Neural progenitor cell (in vitro differentiated cells): ENCODE results near the gene SCN1A. TPM values are rescaled to one million over a fixed set of nuclear protein-coding genes. Genes with fewer than 3 reads are reported as not detected.

Source experiments
- DNase-seq: peaks from one replicate; pipeline ENCODE4 v3.0.0-alpha.2; 2016; ENCODE audit warnings: low spot score
- H2AFZ ChIP-seq: fragments of 200-600 bp; sonication (generic); replicated peaks from 2 replicates; pipeline ENCODE4 v1.6.1; 2016; ENCODE audit warnings: antibody characterized with exemption
- H3F3A ChIP-seq: fragments of 200-600 bp; sonication (generic); 2 replicates; pipeline ENCODE4 v1.6.1; 2016; ENCODE audit warnings: antibody characterized with exemption, low read depth
- H3K27ac ChIP-seq: fragments of 200-600 bp; sonication (generic); 2 replicates; pipeline ENCODE4 v1.5.1; 2016; ENCODE audit warnings: mild to moderate bottlenecking
- H3K27me3 ChIP-seq: fragments of 200-600 bp; sonication (generic); 2 replicates; pipeline ENCODE4 v1.6.1; 2016; ENCODE audit warnings: mild to moderate bottlenecking, moderate library complexity
- H3K36me3 ChIP-seq: fragments of 200-600 bp; sonication (generic); 2 replicates; pipeline ENCODE4 v1.5.1; 2016
- H3K4me1 ChIP-seq: fragments of 200-600 bp; sonication (generic); 2 replicates; pipeline ENCODE4 v1.6.1; 2016; ENCODE audit warnings: mixed run types
- H3K4me2 ChIP-seq: fragments of 200-600 bp; sonication (generic); 2 replicates; pipeline ENCODE4 v1.6.1; 2016
- H3K4me3 ChIP-seq: fragments of 200-600 bp; sonication (generic); 2 replicates; pipeline ENCODE4 v1.5.1; 2016
- H3K79me2 ChIP-seq: fragments of 200-600 bp; sonication (generic); 2 replicates; pipeline ENCODE4 v1.6.1; 2016; ENCODE audit warnings: low read depth
- H3K9ac ChIP-seq: fragments of 200-600 bp; sonication (generic); 2 replicates; pipeline ENCODE4 v1.6.1; 2016
- H3K9me3 ChIP-seq: fragments of 200-600 bp; sonication (generic); 2 replicates; pipeline ENCODE4 v1.5.1; 2016; ENCODE audit warnings: low read depth
- H4K20me1 ChIP-seq: fragments of 200-600 bp; sonication (generic); 2 replicates; pipeline ENCODE4 v1.6.1; 2016; ENCODE audit warnings: low read depth
- H3K27ac Mint-ChIP-seq: 3 replicates; pipeline ENCODE4 v1.8.0; 2021; ENCODE audit warnings: mixed read lengths
- H3K27me3 Mint-ChIP-seq: 2 replicates; pipeline ENCODE4 v1.8.0; 2022; ENCODE audit warnings: low read depth, mild to moderate bottlenecking, inconsistent platforms, moderate library complexity, mixed read lengths; ENCODE audit not compliant: insufficient read depth
- H3K36me3 Mint-ChIP-seq: 3 replicates; pipeline ENCODE4 v1.8.0; 2021; ENCODE audit warnings: mixed read lengths
- H3K4me1 Mint-ChIP-seq: 3 replicates; pipeline ENCODE4 v1.8.0; 2021; ENCODE audit warnings: mixed read lengths
- H3K4me3 Mint-ChIP-seq: 3 replicates; pipeline ENCODE4 v1.8.0; 2021; ENCODE audit warnings: mild to moderate bottlenecking, moderate library complexity, mixed read lengths
- H3K9me3 Mint-ChIP-seq: 3 replicates; pipeline ENCODE4 v1.8.0; 2020; ENCODE audit warnings: mixed read lengths
- CTCF ChIP-seq: fragments of 200-600 bp; sonication (generic); IDR thresholded peaks from 2 replicates; pipeline ENCODE4 v1.5.1; 2017; ENCODE audit warnings: antibody characterized with exemption, mild to moderate bottlenecking
- EZH2 ChIP-seq: fragments of 200-600 bp; sonication (generic); IDR thresholded peaks from 2 replicates; pipeline ENCODE4 v1.6.1; 2017; ENCODE audit warnings: antibody characterized with exemption, mild to moderate bottlenecking, moderate library complexity
- EZH2phosphoT487 ChIP-seq: fragments of 200-600 bp; sonication (generic); IDR thresholded peaks from 2 replicates; pipeline ENCODE4 v1.6.1; 2017; ENCODE audit warnings: antibody characterized with exemption
- total RNA-seq: library from RNA; depleted of rRNA; stranded (reverse); fragments of >200 nt; gene quantifications from 2 replicates; pipeline ENCODE4 v1.2.3, GENCODE V29; 2015; ENCODE audit warnings: low replicate concordance

SCN1A gene
- total RNA-seq, 1 donor from 2014 or later, result 2.7 TPM

GRCh38 chr2:166000401-166000800 is 127.4 kb downstream of the SCN1A start:
- Mint-ChIP-seq H3K9me3 (no peaks in the 10 kb centered on the region), H3K27me3 (no peaks in the 10 kb centered on the region), H3K27ac (no peak overlapping the region), H3K36me3 (no peaks in the 10 kb centered on the region), H3K4me1 (peaks cover 3% of the 10 kb centered on the region), H3K4me3 (no peak overlapping the region)
- no peak overlapping the region for H3K27ac ChIP-seq
- no peaks in the 10 kb centered on the region for H3K4me1 ChIP-seq
- no peaks in the 10 kb centered on the region for H4K20me1 ChIP-seq
- no peak for TF ChIP-seq EZH2
- no peak for TF ChIP-seq CTCF
- TF ChIP-seq EZH2phosphoT487, result no peak
- no peaks in the 10 kb centered on the region for H3F3A ChIP-seq
- H3K36me3 ChIP-seq, result no peaks in the 10 kb centered on the region
- H2AFZ ChIP-seq, result peak overlapping the region; percentile 64
- H3K4me3 ChIP-seq, result no peak overlapping the region
- H3K79me2 ChIP-seq, result no peaks in the 10 kb centered on the region
- H3K9ac ChIP-seq, result no peak overlapping the region
- DNase-seq, result peak; percentile 25
- H3K4me2 ChIP-seq, result no peak overlapping the region
- no peaks in the 10 kb centered on the region for H3K9me3 ChIP-seq
- no peaks in the 10 kb centered on the region for H3K27me3 ChIP-seq

GRCh38 chr2:165990846-165991245 is 137.0 kb downstream of the SCN1A start:
- Histone ChIP-seq H3K9ac (no peak overlapping the region), H3K4me3 (no peak overlapping the region), H4K20me1 (no peaks in the 10 kb centered on the region), H3K79me2 (no peaks in the 10 kb centered on the region), H2AFZ (no peak overlapping the region), H3K36me3 (no peaks in the 10 kb centered on the region), H3K9me3 (no peaks in the 10 kb centered on the region), H3K4me2 (no peak overlapping the region), H3K4me1 (no peaks in the 10 kb centered on the region), H3K27me3 (no peaks in the 10 kb centered on the region), H3K27ac (no peak overlapping the region), H3F3A (no peaks in the 10 kb centered on the region)
- Mint-ChIP-seq H3K36me3 (no peaks in the 10 kb centered on the region), H3K4me1 (no peaks in the 10 kb centered on the region), H3K27ac (no peak overlapping the region), H3K27me3 (no peaks in the 10 kb centered on the region), H3K4me3 (no peak overlapping the region), H3K9me3 (peaks cover 3% of the 10 kb centered on the region)
- no peak for TF ChIP-seq CTCF
- TF ChIP-seq EZH2phosphoT487, result no peak
- TF ChIP-seq EZH2, result no peak
- DNase-seq, result no peak

- H3K79me2 ChIP-seq, result no peaks in the 10 kb centered on the region
- H2AFZ ChIP-seq, result no peak overlapping the region
- H3K27me3 ChIP-seq, result no peaks in the 10 kb centered on the region
- no peaks in the 10 kb centered on the region for H3K4me1 Mint-ChIP-seq
- no peaks in the 10 kb centered on the region for H3K36me3 ChIP-seq
- peaks cover 3% of the 10 kb centered on the region for H3K9me3 Mint-ChIP-seq
- no peak overlapping the region for H3K27ac ChIP-seq
- H3K27me3 Mint-ChIP-seq, result no peaks in the 10 kb centered on the region
- H4K20me1 ChIP-seq, result no peaks in the 10 kb centered on the region
- TF ChIP-seq EZH2phosphoT487 (no peak), EZH2 (no peak), CTCF (no peak)
- no peak for DNase-seq
- no peaks in the 10 kb centered on the region for H3K4me1 ChIP-seq
- no peak overlapping the region for H3K9ac ChIP-seq
- no peak overlapping the region for H3K27ac Mint-ChIP-seq
- no peak overlapping the region for H3K4me3 ChIP-seq
- no peaks in the 10 kb centered on the region for H3F3A ChIP-seq
- H3K9me3 ChIP-seq, result no peaks in the 10 kb centered on the region
- H3K36me3 Mint-ChIP-seq, result no peaks in the 10 kb centered on the region
- H3K4me3 Mint-ChIP-seq, result no peak overlapping the region
- no peak overlapping the region for H3K4me2 ChIP-seq
Observed at GRCh38 chr2:165989851-165990250, 138.0 kb downstream of the SCN1A start.
